Lower leg skin (tissue), 4 donors: ENCODE results near the gene DTHD1. TPM values are rescaled to one million over a fixed set of nuclear protein-coding genes. Genes with fewer than 3 reads are reported as not detected.

Source experiments
- DNase-seq, 2 donors: peaks; one replicate each; pipeline ENCODE4 v3.0.0-alpha.2; 2019; ENCODE audit warnings: low spot score in 2 of 2
- H3K4me3 ChIP-seq: fragments of 200-600 bp; sonication (generic); 2 replicates; pipeline ENCODE4 v1.5.1; 2017; ENCODE audit warnings: mild to moderate bottlenecking, low read depth; ENCODE audit not compliant: poor library complexity, severe bottlenecking
- POLR2A ChIP-seq, 2 donors: fragments of 450-650 bp; IDR thresholded peaks; one replicate each; pipeline ENCODE4 v1.6.1; 2016 to 2017; ENCODE audit warnings: antibody characterized with exemption in 2 of 2, mild to moderate bottlenecking in 1 of 2, moderate library complexity in 1 of 2
- WGBS, 2 donors: methylation state at CpG; one replicate each; pipeline ENCODE4 v1.1.5; 2018; 5-methylcytosine and 5-hydroxymethylcytosine counted together
- intact Hi-C: fragments of 100-400 bp; cut with DNase I; formaldehyde crosslinking; loops from one replicate; pipeline ENCODE4 v1.15.0; 2023; ENCODE audit warnings: low total_unique reads
- total RNA-seq, 4 donors: library from RNA; depleted of rRNA; stranded (reverse); fragments of >200 nt; gene quantifications; one replicate each; pipeline ENCODE4 v1.1.0, GENCODE V29; 2016
- TF ChIP-seq, protein P1 (sequence below), 3 donors: fragments of 450-650 bp; IDR thresholded peaks; one replicate each; pipeline ENCODE4 v1.5.1; 2016; ENCODE audit warnings: antibody characterized with exemption in 3 of 3, mild to moderate bottlenecking in 3 of 3, moderate library complexity in 2 of 3

The DTHD1 gene
- total RNA-seq, 4 donors from 2014 or later = 0.16 TPM; not detected in 3

DNA sequence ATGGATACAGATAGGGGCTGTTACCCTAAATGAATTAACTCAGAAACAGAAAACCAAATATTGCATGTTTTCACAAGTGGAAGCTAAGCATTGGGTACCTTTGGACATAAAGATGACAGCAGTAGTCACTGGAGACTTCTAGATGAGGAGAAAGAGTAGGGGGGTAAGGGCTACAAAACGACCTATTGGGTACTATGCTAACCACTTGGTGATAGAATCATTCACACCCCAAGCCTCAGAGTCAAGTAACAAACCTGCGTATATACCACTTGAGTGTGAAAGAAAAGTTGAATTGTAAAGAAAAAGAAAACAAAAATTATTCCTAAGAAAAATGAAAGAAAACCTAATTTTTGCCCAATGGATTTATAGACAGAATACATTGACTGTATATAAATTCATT lies 29.4 kb upstream of the DTHD1 start:
- DNase-seq = no peak
- TF ChIP-seq POLR2A (IDR thresholded peaks at IDR 0.05) = no peak
- WGBS, 2 donors = 66 to 86% methylated on average over 2 of the region's 2 CpGs
- intact Hi-C loops = no loop called here
- H3K4me3 ChIP-seq = no peak overlapping the region

GRCh38 chr4:36254371-36254770 lies 27.0 kb upstream of the DTHD1 start:
- TF ChIP-seq POLR2A (IDR thresholded peaks at IDR 0.05) = no peak
- TF ChIP-seq, protein P1, sequence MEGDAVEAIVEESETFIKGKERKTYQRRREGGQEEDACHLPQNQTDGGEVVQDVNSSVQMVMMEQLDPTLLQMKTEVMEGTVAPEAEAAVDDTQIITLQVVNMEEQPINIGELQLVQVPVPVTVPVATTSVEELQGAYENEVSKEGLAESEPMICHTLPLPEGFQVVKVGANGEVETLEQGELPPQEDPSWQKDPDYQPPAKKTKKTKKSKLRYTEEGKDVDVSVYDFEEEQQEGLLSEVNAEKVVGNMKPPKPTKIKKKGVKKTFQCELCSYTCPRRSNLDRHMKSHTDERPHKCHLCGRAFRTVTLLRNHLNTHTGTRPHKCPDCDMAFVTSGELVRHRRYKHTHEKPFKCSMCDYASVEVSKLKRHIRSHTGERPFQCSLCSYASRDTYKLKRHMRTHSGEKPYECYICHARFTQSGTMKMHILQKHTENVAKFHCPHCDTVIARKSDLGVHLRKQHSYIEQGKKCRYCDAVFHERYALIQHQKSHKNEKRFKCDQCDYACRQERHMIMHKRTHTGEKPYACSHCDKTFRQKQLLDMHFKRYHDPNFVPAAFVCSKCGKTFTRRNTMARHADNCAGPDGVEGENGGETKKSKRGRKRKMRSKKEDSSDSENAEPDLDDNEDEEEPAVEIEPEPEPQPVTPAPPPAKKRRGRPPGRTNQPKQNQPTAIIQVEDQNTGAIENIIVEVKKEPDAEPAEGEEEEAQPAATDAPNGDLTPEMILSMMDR (IDR thresholded peaks at IDR 0.05) = no peak
- 84 to 86% methylated on average over 2 of the region's 2 CpGs for WGBS, 2 donors
- intact Hi-C loops = no loop called here
- H3K4me3 ChIP-seq = no peak overlapping the region
- no peak for DNase-seq

DNA sequence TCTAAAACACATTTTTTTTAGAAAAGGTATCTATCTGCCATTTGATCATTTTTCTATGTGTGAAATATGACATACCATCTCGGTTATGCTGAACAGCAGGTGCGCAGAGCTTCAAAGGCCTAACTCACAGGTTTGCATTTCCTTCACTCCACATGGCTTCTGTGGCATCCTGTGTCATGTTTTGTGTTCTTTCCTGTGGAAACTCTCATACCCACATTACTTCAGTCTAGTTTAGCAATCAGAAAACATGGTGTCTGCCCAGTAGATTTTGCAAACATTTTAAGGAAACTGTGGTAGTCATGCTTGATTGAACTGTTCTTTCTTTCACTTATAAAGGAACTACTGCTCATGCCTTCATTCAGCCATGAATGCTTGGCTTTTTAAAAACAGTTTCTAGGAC lies 25.8 kb upstream of the DTHD1 start:
- no peak for DNase-seq
- intact Hi-C loops = no loop called here
- WGBS, 2 donors = 81 to 83% methylated on average over 2 of the region's 2 CpGs
- H3K4me3 ChIP-seq = no peak overlapping the region
- TF ChIP-seq, protein P1 (IDR thresholded peaks at IDR 0.05) = no peak
- TF ChIP-seq POLR2A (IDR thresholded peaks at IDR 0.05) = no peak

DNA sequence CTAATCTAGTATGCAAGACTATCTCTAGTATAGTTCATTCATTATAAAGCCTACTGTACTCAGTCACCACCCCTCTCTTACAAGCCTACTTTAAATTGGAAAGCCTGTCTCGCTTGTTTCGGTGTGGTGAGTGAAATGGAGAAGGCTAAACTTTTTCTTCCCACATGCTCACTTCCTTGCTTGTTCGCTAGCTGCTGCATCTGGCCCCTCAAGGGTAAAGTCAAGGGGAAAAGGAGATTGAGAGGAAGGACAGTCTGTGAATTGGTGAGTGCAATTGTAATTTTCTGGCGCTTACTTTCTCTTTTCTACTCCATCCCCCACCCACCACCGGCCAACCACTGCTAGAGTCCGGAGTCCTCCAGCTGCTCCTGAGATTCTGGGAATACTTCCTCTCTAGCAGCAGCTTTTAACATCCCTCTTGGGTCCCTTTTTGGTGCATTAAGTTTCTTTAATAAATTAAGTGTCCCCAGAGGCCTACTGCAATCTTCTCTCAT lies 25.0 kb upstream of the DTHD1 start:
- WGBS, 2 donors = 64 to 65% methylated on average over 6 of the region's 6 CpGs
- no peak for DNase-seq
- no peak for TF ChIP-seq POLR2A (IDR thresholded peaks at IDR 0.05)
- TF ChIP-seq, protein P1 (IDR thresholded peaks at IDR 0.05) = no peak
- H3K4me3 ChIP-seq = no peak overlapping the region
- intact Hi-C loops = no loop called here

DNA sequence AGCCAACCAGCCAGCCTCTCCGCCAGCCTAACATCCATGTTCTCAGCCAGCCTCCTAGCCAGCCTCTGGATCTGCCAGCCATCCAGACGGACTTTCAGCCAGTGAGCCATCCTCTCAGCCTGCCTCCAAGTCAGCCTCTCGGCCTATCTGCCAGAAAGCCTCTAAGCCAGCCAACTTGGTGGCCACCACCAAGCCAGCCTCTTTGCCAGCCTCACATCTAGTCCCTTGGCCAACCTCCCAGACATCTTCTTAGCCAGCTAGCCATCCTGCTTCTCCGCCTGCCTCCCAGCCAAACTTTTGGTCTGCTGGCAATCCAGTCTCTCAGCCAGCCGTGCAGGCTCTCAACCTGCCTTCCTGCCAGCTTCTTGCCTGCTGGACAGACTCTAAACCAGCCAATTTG lies 20.7 kb upstream of the DTHD1 start:
- WGBS, 2 donors = 80% methylated on average over 4 to 5 of the region's 5 CpGs
- intact Hi-C loops = no loop called here
- DNase-seq = no peak
- no peak overlapping the region for H3K4me3 ChIP-seq
- no peak for TF ChIP-seq POLR2A (IDR thresholded peaks at IDR 0.05)
- TF ChIP-seq, protein P1 (IDR thresholded peaks at IDR 0.05) = no peak

DNA sequence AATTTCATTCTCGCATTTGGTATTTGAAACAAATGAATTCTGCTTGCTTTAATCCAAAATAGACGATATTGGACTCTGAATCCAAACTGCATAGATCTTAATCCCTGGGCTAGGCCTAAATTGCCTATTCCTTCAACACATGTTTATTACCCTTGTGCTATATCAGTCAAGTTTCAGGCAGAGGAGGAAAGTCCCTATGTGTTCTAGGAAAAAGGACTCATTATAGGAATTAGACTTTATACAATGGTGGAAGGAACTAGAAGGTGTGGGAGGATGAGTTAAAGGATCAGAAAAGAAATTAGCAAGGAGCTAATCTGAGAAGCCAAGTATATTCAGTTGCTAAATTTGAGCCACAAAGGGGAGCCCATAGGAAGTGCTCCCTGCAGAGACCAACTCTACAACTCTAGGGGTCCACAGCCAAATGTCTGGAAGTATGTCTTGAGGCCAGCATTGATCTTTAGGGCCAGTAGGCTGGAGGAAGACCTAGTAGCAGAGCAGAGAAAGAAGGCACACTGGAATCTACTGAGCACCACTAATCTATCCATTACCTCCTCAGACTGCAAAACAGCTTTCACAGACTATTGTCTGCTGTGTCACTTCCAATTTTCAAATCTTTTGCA lies 17.1 kb upstream of the DTHD1 start:
- TF ChIP-seq, protein P1 (IDR thresholded peaks at IDR 0.05) = no peak
- no peak for TF ChIP-seq POLR2A (IDR thresholded peaks at IDR 0.05)
- intact Hi-C loops = no loop called here
- WGBS, 2 donors = 90 to 91% methylated on average over 2 of the region's 2 CpGs
- DNase-seq = no peak
- no peak overlapping the region for H3K4me3 ChIP-seq
